ENCODE data around the gene SH3RF1.

The SH3RF1 gene

DNA sequence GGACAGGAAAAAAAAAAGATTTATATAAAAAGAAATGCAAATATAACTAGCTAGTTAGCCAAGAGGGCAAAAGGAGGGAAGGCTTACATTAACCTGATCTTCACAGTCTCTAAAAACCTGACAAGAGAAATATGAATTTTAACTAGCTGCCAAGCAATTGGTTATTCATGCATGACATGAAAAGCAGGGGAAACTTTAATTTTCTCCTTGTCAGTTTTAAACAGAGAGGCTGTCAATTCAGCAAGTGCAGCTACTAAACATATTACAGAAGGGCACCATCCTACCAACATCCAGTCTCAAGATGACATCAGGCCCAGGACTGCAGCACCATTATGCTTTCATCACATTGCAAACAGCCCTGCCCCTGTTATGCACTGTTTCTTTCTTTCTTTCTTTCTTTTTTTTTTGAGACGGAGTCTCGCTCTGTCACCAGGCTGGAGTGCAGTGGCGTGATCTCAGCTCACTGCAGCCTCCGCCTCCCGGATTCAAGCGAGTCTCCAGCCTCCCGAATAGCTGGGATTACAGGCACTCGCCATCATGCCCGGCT, 221.8 kb downstream of the SH3RF1 start:
- H3K4me1 ChIP-seq (ENCODE audit: insufficient read depth, low read length) = no peaks in the 10 kb centered on the region
- H3K27me3 ChIP-seq (ENCODE audit: control insufficient read depth in 1 of 2, insufficient read depth in 2 of 2, low read length in 2 of 2) = no peaks in the 10 kb centered on the region
- no peak overlapping the region for H3K9ac ChIP-seq (ENCODE audit: low read length)
- H3K9me3 ChIP-seq (ENCODE audit: low read length) = no peaks in the 10 kb centered on the region
- no peak overlapping the region for H3K27ac ChIP-seq (ENCODE audit: low read depth, low read length)
- H3K36me3 ChIP-seq (ENCODE audit: insufficient read depth, low read length) = no peaks in the 10 kb centered on the region
- no peak overlapping the region for H3K4me3 ChIP-seq (ENCODE audit: low read depth in 1 of 2, low read length in 2 of 2)

DNA sequence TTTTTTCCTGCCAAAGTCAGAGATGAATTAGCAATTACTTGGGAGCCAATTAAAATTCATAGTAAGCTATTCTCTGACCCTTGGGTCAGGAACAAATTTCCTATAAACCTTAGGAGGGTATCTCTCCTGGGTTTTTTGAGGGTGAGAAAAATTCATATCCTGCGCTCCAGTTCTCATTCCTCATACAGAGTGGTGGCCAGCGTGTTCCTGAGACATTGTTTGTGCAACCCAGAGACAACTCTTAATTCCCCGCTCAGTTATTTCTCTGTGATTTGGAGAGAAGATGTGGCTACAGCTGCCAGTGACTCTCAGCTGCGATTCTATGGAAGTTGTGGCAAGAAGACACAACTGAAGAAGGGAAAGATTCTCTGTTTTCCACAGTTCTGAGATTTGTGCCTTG, 222.8 kb downstream of the SH3RF1 start:
- Histone ChIP-seq H3K27me3 (ENCODE audit: control insufficient read depth in 1 of 2, insufficient read depth in 2 of 2, low read length in 2 of 2) (no peaks in the 10 kb centered on the region), H3K36me3 (ENCODE audit: insufficient read depth, low read length) (no peaks in the 10 kb centered on the region)

DNA sequence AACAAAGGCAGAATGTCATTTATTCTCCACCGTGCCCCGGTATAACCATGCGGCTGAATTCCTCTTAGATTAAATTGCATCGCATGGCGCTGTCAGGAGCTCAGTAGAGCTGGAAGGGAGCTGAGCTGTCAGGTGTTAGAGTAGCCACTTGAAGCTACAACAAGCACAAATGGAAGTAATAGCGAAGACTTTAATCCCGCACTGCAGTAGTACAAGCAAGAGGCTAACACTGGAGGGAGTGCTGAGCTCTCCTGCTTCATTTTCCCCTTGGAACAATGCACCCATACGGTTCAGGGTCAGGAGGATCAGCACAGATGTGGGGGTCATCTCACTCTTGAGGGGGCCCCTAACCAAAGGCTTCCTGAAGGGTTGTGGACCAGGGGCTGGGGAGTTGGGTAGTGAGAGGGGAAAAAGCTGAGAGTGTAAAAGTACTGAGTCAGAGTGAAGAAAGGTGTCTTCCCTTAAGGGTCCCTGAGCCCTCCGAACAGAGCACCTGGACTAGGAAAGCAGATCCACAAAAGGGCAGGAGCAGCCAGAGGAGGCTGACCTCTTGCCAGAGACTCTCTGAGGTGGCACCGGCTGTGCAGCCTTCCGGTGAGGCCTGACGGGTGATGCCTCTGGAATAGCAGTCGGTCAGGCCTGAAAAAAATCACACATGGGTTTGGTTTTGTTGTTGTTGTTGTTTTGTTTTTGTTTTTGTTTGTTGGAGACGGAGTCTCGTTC, 224.7 kb downstream of the SH3RF1 start:
- Histone ChIP-seq H3K4me1 (ENCODE audit: insufficient read depth, low read length) (no peaks in the 10 kb centered on the region), H3K36me3 (ENCODE audit: insufficient read depth, low read length) (no peaks in the 10 kb centered on the region), H3K9ac (ENCODE audit: low read length) (no peak overlapping the region), H3K27me3 (ENCODE audit: control insufficient read depth in 1 of 2, insufficient read depth in 2 of 2, low read length in 2 of 2) (no peaks in the 10 kb centered on the region), H3K4me3 (ENCODE audit: low read depth in 1 of 2, low read length in 2 of 2) (no peak overlapping the region), H3K9me3 (ENCODE audit: low read length) (no peaks in the 10 kb centered on the region), H3K27ac (ENCODE audit: low read depth, low read length) (no peak overlapping the region)

More for the DNA sequence above, 222.8 kb downstream of the SH3RF1 start:
- H3K9ac ChIP-seq (ENCODE audit: low read length) = no peak overlapping the region
- H3K27ac ChIP-seq (ENCODE audit: low read depth, low read length) = no peak overlapping the region
- no peak overlapping the region for H3K4me3 ChIP-seq (ENCODE audit: low read depth in 1 of 2, low read length in 2 of 2)
- H3K4me1 ChIP-seq (ENCODE audit: insufficient read depth, low read length) = no peaks in the 10 kb centered on the region
- H3K9me3 ChIP-seq (ENCODE audit: low read length) = no peaks in the 10 kb centered on the region

DNA sequence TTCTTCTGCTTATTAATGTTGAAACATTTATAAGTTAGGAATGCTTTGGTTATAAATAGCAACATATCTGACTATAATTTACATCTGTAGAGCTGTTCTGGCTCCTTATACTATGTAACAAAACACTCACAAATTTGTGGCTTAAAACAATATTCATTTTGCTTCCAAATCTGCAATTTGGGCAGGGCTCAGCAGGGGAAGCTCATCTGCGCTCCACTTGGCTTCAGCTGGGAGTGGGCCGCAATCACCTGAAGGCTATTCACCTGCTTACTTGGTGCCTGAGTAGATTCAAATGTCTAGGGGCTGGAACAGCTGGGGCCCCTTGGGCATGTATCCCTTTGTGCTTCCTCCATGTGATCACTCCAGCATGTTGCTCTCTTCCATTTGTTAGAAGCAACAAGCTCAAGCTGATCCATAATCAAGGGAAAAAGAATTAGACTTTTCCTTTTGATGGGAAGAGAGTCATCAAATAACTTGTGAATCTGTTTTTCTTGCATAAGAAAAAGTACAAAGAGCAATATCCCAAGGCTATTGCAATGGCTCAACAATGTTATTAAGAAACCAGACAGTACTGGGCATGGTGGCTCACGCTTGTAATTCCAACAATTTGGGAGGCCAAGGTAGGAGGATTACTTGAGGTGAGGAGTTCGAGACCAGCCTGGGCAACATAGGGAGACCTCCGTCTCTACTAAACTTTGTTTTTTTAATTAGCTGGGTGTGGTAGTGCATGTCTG, 225.9 kb downstream of the SH3RF1 start:
- Histone ChIP-seq H3K9me3 (ENCODE audit: low read length) (no peaks in the 10 kb centered on the region), H3K4me1 (ENCODE audit: insufficient read depth, low read length) (no peaks in the 10 kb centered on the region), H3K4me3 (ENCODE audit: low read depth in 1 of 2, low read length in 2 of 2) (no peak overlapping the region), H3K27me3 (ENCODE audit: control insufficient read depth in 1 of 2, insufficient read depth in 2 of 2, low read length in 2 of 2) (no peaks in the 10 kb centered on the region), H3K27ac (ENCODE audit: low read depth, low read length) (no peak overlapping the region), H3K36me3 (ENCODE audit: insufficient read depth, low read length) (no peaks in the 10 kb centered on the region), H3K9ac (ENCODE audit: low read length) (no peak overlapping the region)

All from muscle layer of colon (tissue), 2 donors.